ENCODE measurements around the gene SURF1. TPM values are rescaled to one million over a fixed set of nuclear protein-coding genes. Genes with fewer than 3 reads are reported as not detected.

The SURF1 gene
- total RNA-seq, 4 donors from 2014 or later, result 46.0 to 53.4 (median 49.8) TPM

GRCh38 chr9:133384736-133385321, 28.5 kb upstream of the SURF1 start:
- 62 to 96% methylated on average over 5 to 7 of the region's 17 CpGs for WGBS, 2 donors (ENCODE audit: low coverage in 1 of 2)
- Histone ChIP-seq H3K27me3 (peaks cover 9% of the 10 kb centered on the region), H3K27ac (no peak overlapping the region), H3K4me3 (no peak overlapping the region), H3K4me1 (no peaks in the 10 kb centered on the region), H3K36me3 (no peaks in the 10 kb centered on the region), H3K9me3 (no peaks in the 10 kb centered on the region)
- ATAC-seq, result no peak
- TF ChIP-seq EP300 (IDR thresholded peaks at IDR 0.05), result no peak
- no peak for TF ChIP-seq CTCF (IDR thresholded peaks at IDR 0.05)
- TF ChIP-seq POLR2AphosphoS5 (IDR thresholded peaks at IDR 0.05), result no peak
- TF ChIP-seq POLR2A (IDR thresholded peaks at IDR 0.05), result no peak

DNA sequence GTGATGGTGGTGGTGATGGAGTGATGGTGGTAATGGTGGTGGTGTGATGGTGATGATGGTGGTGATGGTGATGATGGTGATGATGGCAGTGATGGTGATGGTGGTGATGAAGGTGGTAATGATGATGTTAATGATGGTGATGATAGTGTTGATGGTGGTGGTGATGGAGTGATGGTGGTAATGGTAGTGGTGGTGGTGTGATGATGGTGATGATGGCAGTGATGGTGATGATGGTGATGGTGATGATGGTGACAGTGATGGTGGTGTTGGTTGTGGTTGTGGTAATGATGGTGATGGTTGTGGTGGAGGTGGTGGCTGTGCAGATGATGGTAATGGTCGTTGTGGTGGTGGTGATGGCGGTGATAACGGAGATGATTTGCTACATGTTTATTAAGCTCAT, 27.2 kb upstream of the SURF1 start:
- no peak for ATAC-seq
- WGBS, 2 donors (ENCODE audit: low coverage in 1 of 2), result 94 to 97% methylated on average over 3 of the region's 3 CpGs
- Histone ChIP-seq H3K36me3 (no peaks in the 10 kb centered on the region), H3K4me1 (no peaks in the 10 kb centered on the region), H3K4me3 (no peak overlapping the region), H3K27me3 (no peaks in the 10 kb centered on the region), H3K9me3 (no peaks in the 10 kb centered on the region), H3K27ac (no peak overlapping the region)
- no peak for TF ChIP-seq EP300 (IDR thresholded peaks at IDR 0.05)
- TF ChIP-seq POLR2A (IDR thresholded peaks at IDR 0.05), result no peak
- no peak for TF ChIP-seq CTCF (IDR thresholded peaks at IDR 0.05)
- TF ChIP-seq POLR2AphosphoS5 (IDR thresholded peaks at IDR 0.05), result no peak

DNA sequence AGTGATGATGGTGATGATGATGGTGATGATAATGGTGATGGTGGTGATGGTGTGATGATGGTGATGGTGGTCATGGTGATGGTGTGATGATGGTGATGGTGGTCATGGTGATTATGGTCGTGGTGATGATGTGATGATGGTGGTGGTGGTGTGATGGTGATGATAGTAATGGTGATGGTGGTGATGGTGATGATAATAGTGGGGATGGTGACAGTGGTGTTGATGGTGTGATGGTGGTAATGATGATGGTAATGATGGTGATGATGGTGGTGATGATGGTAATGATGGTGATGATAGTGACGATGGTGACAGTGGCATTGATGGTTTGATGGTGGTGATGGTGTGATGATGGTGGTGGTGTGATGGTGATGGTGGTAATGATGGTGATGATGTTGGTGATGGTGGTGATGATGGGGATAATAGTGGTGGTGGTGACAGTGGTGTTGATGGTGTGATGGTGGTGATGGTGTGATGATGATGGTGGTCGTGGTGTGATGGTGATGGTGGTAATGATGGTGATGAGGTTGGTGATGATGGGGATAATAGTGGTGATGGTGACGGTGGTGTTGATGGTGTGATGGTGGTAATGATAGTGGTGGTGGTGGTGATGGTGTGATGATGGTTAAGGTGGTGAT, 26.3 kb upstream of the SURF1 start:
- H3K27ac ChIP-seq, result no peak overlapping the region
- H3K9me3 ChIP-seq, result no peaks in the 10 kb centered on the region
- no peak for TF ChIP-seq CTCF (IDR thresholded peaks at IDR 0.05)
- TF ChIP-seq POLR2A (IDR thresholded peaks at IDR 0.05), result no peak
- 84 to 92% methylated on average over 4 of the region's 4 CpGs for WGBS, 2 donors (ENCODE audit: low coverage in 1 of 2)
- H3K27me3 ChIP-seq, result no peaks in the 10 kb centered on the region
- H3K4me3 ChIP-seq, result no peak overlapping the region
- ATAC-seq, result no peak
- no peaks in the 10 kb centered on the region for H3K36me3 ChIP-seq
- H3K4me1 ChIP-seq, result no peaks in the 10 kb centered on the region

DNA sequence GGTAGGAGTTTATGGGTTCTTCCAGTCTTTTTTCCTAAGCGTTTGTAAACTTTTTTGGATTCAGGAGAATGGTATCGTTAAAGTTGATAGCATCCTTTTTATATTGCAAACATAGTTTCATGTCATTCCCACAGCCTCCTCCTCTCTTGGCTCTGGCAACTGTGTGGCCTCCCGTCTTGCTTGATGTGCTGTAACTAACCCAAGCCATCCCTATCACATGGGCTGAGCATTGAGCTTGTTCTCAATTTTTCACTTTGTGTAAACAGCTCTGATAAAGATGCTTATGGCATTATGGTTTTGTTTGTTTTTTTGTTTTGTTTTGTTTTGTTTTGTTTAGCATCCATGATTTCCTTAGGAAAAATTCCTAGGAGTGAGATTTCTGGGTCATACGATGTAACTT, 24.4 kb upstream of the SURF1 start:
- no peak overlapping the region for H3K27ac ChIP-seq
- no peak overlapping the region for H3K4me3 ChIP-seq
- peaks cover 0 to 10% (median 6%) of the 10 kb centered on the region in 3 donors for H3K4me1 ChIP-seq
- ATAC-seq, result no peak
- TF ChIP-seq POLR2A (IDR thresholded peaks at IDR 0.05), result no peak
- no peak for TF ChIP-seq EP300 (IDR thresholded peaks at IDR 0.05)
- TF ChIP-seq POLR2AphosphoS5 (IDR thresholded peaks at IDR 0.05), result no peak
- no peak for TF ChIP-seq CTCF (IDR thresholded peaks at IDR 0.05)
- H3K9me3 ChIP-seq, result no peaks in the 10 kb centered on the region
- no peaks in the 10 kb centered on the region for H3K27me3 ChIP-seq
- H3K36me3 ChIP-seq, result no peaks in the 10 kb centered on the region
- WGBS, 2 donors (ENCODE audit: low coverage in 1 of 2), result 69 to 89% methylated on average over 3 to 4 of the region's 4 CpGs

All from gastroesophageal sphincter (tissue), 4 donors.